ENCODE data around the gene ST6GAL1. TPM values are rescaled to one million over a fixed set of nuclear protein-coding genes. Genes with fewer than 3 reads are reported as not detected.

ST6GAL1 gene
- total RNA-seq, 1 experiment from 2014 or later, result 11.8 TPM

DNA sequence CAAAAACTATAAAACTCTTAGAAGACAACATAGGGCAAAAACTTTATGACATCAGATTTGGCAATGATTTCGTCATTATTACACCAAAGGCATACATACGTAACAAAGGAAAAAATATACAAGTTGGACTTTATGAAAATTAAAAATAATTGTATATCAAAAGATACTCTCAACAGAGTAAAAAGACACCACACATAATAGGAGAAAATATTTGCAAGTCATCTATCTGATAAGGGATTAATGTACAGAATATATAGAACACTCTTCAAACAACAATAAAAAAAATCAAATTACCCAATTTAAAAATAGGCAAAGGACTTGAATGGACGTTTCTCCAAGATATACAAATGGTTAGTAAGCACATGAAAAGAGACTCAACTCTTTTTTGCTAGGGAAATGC is 131.4 kb downstream of the ST6GAL1 start:
- in situ Hi-C loops (cut with HindIII; ENCODE audit: low sequenced_read_pairs), result no loop called here
- DNase-seq (ENCODE audit: low spot score), result no peak

DNA sequence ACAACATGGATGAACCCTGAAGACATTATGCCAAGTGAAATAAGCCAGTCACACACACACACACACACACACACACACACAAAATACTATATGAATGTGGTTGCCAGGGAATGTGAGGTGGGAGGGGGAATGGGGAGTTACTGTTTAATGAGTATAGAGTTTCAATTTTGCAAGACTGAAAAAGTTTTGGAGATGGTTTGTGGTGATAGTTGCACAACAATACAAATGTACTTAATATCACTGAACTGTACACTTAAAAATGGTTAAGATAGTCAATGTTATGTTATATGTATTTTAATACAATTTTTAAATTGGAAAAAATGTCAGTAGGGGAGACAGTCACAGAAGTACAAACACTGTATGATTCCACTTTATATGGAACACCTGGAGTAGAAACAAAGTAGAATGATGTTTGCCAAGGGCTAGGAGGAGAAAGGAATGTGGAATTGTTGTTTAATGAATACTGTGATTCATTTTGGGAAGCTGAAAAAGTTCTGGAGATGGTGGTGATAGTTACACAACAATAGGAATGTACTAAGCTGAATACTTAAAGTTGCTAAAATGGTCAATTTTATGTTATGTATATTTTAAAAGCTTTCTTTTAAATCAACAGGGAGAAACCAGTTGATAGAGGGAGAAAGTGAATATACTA is 132.3 kb downstream of the ST6GAL1 start:
- in situ Hi-C loops (cut with HindIII; ENCODE audit: low sequenced_read_pairs), result no loop called here
- no peak for DNase-seq (ENCODE audit: low spot score)

DNA sequence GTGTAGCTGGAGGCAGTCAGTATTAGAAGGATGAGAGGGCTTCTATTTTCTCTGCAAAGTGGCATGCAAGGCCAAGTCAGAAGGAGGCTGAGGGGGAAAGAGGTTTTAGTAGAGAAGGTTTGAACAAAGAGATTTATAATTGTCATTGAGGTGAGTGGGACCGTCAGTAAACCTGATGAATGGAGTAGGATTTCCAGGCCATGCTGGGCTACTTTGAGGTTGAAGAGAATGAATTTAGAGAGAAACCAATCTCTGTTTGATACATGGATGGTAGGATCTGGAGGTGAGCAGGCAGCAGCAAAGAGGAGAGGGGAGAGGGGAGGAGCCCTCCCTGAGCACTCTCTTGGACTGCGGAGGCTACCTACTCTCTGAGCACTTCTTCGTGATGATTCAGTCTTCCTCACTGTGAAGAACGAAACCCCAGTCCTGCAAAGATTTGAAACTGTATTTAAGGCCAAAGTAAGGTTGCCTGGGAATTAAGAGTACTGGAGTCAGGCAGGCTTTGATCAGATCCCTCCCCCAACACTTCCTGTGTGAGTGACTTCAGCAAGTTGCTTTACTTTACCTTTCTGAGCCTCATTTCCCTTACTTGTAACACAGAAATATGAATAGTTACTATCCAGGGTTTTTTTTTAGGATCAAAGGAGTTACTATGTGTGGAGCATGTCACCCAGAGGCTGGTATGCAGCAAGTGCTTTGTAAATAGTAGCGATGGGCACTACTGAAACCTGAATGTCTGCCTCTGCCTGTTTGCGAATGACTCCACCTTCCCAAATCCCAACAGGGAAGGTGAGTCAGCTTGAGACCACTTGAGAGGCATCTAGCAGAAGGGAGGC is 133.2 kb downstream of the ST6GAL1 start:
- DNase-seq (ENCODE audit: low spot score), result no peak
- in situ Hi-C loops (cut with HindIII; ENCODE audit: low sequenced_read_pairs), result no loop called here

DNA sequence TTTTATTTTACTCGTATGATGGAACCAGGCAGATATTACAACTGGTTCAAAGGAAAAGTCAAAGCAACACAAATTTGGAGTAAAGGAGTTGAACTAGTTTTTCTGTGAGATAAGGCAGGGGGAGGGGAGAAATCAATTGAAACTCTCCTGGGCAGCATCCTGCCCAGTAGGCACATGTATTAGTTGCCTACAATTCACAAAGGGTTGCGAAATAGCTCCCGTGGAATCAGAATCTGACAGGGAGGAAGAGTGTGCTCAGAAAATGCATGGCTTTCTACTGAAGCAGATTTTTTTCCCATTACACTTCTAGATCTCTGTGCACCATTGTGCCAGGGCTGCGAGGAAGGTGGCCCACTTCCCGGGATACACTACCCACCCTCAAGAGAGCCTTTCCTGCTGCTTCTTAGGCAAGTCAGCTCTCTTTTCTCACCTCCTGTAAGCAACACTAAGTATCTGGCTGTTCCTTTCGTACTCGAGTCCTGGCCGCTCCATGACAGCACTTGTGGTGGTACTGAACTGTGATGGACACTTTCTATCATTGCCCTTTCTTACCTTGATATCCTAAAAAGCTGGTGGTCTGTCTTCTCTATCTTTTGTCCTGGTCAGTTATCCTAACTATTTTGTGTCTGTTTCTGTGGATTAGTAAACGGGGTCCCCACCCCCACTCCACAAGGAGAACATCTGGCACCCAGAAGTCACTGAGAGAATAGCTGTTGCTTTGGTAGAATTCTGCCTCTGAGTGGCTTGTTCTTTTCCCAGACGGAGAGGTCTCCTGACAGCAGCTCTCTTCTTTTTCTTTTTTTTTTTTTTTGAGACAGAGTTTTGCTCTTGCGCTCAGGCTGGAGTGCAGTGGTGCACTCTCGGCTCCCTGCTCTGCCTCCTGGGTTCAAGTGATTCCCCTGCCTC is 134.1 kb downstream of the ST6GAL1 start:
- in situ Hi-C loops (cut with HindIII; ENCODE audit: low sequenced_read_pairs), result no loop called here
- no peak for DNase-seq (ENCODE audit: low spot score)

DNA sequence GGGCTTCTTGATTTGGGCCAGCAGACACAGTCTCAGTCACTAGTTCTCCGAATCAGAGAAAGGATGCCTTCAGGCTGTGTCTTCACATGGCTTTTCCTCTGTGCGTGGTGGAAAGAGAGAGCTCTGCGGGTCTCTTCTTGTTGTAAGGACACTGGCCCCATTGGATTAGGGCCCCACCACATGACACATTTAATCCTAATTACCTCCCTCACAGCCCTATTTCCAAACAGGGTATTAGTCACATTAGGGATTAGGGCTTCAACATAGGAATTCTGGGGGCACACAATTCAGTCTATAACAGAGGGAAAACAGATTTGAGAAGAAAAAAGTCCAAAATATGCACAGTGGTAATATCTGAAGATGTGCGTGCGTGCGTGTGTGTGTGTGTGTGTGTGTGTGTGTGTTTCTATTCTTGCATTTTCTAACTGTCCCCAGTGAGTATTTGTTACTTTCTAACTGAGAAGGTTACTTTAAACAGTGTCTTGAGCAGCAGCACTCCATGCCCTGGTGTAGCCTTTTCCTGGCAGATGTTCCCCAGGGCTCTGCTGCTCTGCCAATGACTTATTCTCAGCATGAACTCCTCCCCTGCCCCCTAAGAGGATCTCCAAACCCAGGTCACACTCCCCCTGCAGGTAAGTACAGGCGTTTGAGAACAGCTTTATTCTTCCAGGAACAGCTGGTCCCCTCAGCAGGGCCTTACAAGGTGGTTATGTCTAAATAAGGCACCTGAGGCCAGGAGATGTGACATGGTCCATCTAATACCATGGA is 136.1 kb downstream of the ST6GAL1 start:
- peak; percentile 14 for DNase-seq (ENCODE audit: low spot score)
- in situ Hi-C loops (cut with HindIII; ENCODE audit: low sequenced_read_pairs), result no loop called here

DNA sequence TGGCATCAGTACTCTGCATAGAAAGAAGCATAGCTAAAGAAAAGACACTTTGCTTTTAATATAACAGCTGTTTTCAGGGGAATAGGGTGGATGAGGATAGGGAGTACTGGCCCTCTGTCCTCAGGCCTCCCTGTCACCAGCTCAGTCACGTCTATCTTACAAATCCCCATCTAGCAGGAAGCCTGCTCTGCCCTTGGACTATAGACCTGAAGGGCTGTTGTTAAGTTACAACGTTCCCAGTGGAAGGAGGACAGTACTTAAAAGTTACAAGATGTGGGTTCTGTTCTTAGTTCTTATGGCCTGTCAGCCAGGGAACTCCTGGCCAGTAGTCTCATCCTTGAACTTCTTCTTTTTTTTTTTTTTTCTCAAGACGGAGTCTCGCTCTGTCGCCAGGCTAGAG is 138.5 kb downstream of the ST6GAL1 start:
- in situ Hi-C loops (cut with HindIII; ENCODE audit: low sequenced_read_pairs), result no loop called here
- DNase-seq (ENCODE audit: low spot score), result no peak

DNA sequence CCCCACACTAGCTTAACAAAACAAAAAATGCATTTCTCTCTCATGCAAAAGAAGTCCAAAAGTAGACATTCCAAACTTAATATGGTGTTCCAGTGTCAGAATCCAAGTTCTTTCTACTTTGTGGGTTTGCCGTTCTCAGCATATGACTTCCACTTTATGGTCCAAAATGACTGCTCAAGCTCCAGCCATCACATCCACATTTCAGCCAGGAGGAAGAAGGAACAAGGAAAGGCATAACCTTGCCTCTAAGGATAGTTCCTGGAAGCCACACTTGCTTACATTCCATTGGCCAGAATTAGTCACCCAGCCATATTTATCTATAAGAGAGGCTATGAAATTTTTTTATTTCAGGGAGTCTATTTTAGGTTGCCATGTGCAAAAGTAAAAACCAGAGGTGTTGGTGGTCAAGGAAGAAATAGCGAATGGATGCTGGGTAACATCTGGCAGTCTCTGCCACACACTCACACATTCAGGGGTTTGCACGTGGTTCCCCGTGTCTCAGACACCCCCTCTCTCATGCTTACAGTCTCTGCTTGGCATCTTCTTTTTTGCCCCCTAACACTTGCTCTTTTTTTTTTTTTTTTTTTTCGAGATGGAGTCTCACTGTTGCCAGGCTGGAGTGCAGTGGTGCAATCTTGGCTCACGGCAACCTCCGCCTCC is 139.7 kb downstream of the ST6GAL1 start:
- in situ Hi-C loops (cut with HindIII; ENCODE audit: low sequenced_read_pairs), result no loop called here
- no peak for DNase-seq (ENCODE audit: low spot score)

DNA sequence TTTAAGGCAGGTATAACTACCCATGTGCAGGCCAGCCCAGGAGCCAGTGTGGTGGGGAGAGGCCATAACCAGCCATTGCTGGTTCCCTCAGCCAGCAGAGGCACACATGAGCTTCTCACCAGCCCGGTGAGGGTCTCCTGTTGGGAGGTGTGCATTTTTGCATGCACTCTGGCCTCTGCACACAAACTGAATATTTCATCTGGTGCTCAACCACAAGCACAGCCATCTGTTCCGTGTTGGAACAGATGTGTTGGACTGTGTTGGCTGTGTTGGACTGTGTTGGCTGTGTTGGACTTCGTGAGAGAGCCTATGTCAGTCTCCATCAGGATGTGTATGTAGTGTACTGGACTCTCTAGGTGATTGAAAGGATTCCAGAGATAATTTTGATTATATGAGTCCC is 141.8 kb downstream of the ST6GAL1 start:
- no peak for DNase-seq (ENCODE audit: low spot score)
- in situ Hi-C loops (cut with HindIII; ENCODE audit: low sequenced_read_pairs), result no loop called here

DNA sequence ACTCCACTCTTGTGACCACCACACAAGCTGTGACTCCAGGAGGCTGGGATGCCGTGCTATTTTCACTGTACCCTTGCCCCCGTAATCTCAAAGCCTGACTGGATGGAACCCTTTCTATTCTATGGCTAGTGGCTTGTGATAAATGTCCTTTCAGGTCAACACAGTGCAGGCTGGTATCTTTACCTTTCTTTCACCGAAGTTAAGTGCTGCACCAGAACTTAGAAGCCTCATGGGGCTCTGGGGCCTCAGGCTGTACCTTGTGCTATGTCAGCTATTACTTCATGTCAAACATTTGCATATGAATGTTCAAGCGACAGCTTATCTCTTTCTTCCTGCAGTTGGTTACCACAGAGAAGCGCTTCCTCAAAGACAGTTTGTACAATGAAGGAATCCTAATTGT is 142.2 kb downstream of the ST6GAL1 start:
- in situ Hi-C loops (cut with HindIII; ENCODE audit: low sequenced_read_pairs), result no loop called here
- DNase-seq (ENCODE audit: low spot score), result no peak

DNA sequence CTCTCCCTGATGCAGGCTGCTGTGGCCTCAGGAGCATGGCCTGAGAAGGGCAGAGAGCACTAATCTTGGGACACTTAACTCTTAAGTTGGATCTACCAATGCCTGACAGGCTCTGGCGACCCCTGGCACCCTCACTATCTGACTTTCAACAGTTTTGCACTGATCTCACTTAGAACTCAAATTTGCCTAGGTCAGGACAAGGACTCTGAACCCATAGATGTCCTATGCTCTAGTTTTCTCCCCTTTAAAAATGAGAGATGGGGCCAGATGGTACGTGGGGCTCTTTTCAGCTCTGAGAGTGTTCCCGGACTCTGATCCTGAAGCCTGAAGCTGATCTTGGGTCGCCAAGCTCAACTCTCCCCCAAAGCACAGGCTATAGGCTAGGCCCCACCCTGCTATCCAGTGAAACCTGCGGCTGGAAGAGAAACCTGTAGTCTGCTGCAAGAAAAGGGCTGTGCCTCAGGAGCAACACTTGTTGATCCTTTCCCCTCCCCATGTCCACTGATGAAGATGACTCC is 143.3 kb downstream of the ST6GAL1 start:
- DNase-seq (ENCODE audit: low spot score), result no peak
- in situ Hi-C loops (cut with HindIII; ENCODE audit: low sequenced_read_pairs), result no loop called here

DNA sequence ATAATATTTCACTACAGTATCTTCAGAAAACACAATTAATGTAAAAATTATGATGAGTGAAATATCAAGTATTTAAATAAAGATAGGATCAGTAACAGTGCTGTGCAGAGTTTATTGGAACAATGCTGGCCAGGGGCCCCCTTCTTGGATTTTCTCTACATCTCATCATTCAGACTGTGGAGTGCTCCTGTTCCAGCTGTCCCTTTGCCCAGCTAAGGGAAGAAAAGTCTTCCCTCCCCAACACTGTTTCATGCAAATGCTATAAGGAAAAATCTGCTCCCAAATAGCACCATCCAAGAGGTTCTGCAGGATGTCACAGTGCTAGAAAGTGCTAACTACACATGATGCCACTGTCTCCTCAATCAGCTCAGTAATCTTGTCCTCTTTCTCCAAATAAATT is 144.5 kb downstream of the ST6GAL1 start:
- in situ Hi-C loops (cut with HindIII; ENCODE audit: low sequenced_read_pairs), result no loop called here

DNA sequence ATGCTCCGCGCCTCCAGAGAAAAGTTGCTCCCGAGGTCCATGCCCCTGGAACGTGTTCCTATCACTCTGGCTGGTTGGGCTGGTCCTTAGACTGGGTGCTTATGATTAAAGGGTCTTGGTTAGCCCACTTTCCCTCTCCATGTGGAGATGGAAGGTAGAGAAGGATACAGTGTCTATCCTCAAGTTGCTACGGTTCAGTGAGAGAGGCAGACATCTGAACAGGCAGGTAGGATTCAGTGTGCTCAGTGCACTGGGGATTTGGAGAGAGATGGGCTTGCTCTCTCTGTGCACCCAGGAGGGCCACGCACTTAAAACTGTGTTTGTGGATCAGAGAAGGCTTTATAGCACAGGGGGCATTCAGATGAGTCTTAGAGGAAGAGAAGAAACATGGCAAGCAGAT is 146.0 kb downstream of the ST6GAL1 start:
- in situ Hi-C loops (cut with HindIII; ENCODE audit: low sequenced_read_pairs), result no loop called here
- DNase-seq (ENCODE audit: low spot score), result no peak

More for the DNA sequence above, 144.5 kb downstream of the ST6GAL1 start:
- DNase-seq (ENCODE audit: low spot score), result no peak

DNA sequence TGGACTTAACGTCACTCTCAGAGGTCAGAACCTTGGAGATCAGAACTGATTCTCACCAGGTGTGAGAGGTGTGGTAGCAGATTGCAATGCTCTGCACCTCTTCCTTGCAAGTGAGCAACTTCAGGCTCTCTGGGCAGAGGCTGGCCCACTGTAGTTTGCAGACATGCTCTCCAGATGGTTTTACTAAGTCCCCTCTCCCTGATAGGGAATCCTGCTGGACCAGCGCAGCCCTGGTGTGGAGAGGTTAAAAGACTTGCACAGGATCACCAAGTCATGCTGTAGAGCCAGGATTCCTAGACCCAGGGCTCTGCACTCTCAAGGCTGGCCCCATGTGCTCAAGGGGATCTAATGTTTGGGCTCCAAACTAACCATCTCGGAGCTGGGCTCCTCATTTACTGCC is 146.8 kb downstream of the ST6GAL1 start:
- no peak for DNase-seq (ENCODE audit: low spot score)
- in situ Hi-C loops (cut with HindIII; ENCODE audit: low sequenced_read_pairs), result no loop called here

DNA sequence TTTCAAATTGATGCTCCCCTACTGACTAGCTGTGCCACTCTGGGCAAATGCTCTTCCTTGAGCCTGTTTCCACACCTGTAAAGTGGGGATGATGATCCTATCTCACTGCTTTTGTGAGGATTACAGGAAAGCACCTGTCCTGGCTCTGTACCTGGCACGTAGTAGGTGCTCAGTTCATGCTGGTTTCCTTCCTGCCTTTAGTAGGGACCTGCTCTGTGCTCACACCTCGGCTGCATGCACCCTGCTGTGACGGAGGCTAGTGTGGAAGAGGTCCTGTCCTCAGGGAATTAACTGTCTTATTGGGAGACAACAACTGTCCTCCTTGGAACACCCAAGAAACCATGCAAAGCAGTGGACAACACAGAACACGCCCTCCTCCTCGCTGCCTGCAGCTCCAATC is 147.2 kb downstream of the ST6GAL1 start:
- in situ Hi-C loops (cut with HindIII; ENCODE audit: low sequenced_read_pairs), result no loop called here
- no peak for DNase-seq (ENCODE audit: low spot score)

DNA sequence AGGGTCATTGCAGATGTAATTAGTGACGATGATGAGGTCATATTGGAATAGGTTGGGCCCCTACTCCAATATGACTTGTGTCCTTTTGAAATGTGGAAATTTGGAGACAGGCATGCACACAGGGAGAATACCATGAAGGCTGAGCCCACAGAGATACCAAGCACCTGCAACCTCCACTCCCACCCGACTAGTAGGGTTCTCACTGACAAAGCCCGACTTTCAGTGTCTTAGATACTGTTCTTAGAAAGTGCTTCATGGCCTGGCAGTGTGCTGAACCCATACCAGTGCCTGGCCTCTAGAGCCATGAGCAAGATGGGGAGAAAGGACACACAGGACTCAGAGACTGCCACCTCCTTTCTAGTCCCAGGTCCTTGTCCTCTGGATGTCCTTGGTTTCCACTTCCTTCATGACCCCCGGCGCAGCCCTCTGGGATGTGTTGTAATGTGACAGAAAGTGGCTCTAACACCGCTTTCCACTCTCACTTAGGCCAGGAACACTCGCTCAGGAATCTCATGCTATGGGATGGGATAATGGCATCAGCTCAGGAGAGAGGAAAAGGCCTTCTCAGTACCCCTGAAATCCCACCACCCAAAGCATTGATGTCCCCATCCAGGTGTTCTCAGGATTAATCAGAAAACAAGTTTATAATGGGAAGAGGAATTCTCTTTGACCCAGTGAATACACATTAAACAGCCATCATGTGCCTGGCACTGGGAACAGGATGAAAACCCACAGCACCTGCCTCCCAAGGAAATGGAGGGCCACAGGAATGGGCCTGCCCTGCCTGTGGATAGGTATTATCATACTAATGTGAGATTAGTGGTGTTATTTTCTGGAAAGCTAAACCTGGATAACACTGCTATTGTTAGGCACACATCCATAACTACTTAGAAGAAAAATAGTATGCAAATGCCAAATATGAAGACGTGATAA is 149.0 kb downstream of the ST6GAL1 start:
- no peak for DNase-seq (ENCODE audit: low spot score)
- in situ Hi-C loops (cut with HindIII; ENCODE audit: low sequenced_read_pairs), result no loop called here

DNA sequence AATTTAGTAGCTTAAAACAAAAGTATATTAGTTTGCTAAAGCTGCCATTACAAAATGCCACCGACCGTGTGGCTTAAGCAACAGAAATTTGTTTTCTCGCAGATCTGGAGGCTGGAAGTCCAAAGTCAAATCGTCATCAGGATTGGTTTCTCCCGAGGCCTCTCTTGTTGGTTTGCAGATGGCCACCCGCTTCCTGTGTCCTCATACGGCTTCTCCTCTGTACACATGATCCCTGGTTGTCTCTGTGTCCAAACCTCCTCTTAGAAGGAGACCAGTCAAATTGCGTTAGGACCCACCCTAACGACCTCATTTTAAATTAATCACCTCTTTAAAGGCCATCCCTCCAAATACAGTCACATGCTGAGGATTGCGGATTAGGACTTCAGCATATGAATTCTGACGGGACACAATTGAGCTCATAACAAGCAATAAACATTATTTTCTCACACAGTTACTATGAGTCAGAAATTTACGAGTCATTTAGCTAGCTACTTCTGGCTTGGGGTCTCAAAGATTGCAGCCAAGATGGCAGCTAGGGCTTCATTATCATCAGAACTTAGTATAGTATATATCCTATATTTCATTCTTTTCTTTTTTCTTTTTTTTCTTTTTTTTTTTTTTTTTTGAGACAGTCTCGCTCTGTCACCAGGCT is 150.6 kb downstream of the ST6GAL1 start:
- in situ Hi-C loops (cut with HindIII; ENCODE audit: low sequenced_read_pairs), result no loop called here
- no peak for DNase-seq (ENCODE audit: low spot score)

DNA sequence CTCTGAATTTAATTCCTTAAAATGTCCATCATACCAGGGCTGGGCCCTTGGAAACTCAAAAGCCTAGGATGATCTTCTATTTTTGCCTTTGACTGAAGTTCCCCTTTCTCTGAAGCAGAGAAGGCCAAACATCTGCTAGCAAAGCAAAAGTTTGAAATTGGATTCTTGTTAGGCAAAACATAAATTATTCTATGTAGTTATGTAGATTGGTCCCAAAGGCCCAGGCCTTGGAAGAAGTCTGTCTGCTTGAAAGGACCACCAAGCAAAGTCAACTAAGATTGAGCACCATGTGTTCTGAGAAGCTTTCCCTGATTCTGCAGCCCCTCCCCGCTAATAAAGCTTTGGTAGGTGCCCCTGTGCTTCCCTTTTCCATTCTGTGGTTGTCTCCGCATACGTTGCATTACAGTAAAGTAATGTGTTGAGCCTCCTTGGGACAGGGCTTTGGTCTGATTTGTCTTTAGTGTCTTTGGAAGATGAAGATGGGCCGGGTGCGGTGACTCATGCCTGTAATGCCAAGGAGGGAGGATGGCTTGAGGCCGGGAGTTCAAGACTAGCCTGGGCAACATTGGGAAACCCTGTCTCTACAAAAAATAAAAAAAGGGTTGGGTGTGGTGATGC is 152.5 kb downstream of the ST6GAL1 start:
- in situ Hi-C loops (cut with HindIII; ENCODE audit: low sequenced_read_pairs), result no loop called here
- no peak for DNase-seq (ENCODE audit: low spot score)
